IPS-15b (cell line): Measurements from ENCODE around the gene GPC6.

Experiments
- H3K27me3 ChIP-seq: one replicate; pipeline ENCODE4 v1.6.1; 2013; ENCODE audit warnings: low read length; ENCODE audit not compliant: control insufficient read depth, insufficient read depth
- H3K36me3 ChIP-seq: one replicate; pipeline ENCODE4 v1.6.1; 2013; ENCODE audit warnings: low read length; ENCODE audit not compliant: control insufficient read depth, insufficient read depth
- H3K4me1 ChIP-seq: one replicate; pipeline ENCODE4 v1.6.1; 2013; ENCODE audit warnings: mild to moderate bottlenecking, low read length; ENCODE audit not compliant: control insufficient read depth, insufficient read depth
- H3K4me3 ChIP-seq: one replicate; pipeline ENCODE4 v1.5.1; 2013; ENCODE audit warnings: low read depth, low read length
- H3K9ac ChIP-seq: one replicate; pipeline ENCODE4 v1.6.1; 2013; ENCODE audit warnings: low read depth, mild to moderate bottlenecking, low read length
- H3K9me3 ChIP-seq: one replicate; pipeline ENCODE4 v1.6.1; 2013; ENCODE audit warnings: mild to moderate bottlenecking, low read length; ENCODE audit not compliant: control insufficient read depth, insufficient read depth

Gene GPC6

GRCh38 chr13:93680329-93680728 is 453.7 kb downstream of the GPC6 start:
- no peaks in the 10 kb centered on the region for H3K27me3 ChIP-seq
- no peak overlapping the region for H3K9ac ChIP-seq
- no peaks in the 10 kb centered on the region for H3K36me3 ChIP-seq
- H3K4me3 ChIP-seq: no peak overlapping the region
- no peaks in the 10 kb centered on the region for H3K9me3 ChIP-seq
- H3K4me1 ChIP-seq: no peaks in the 10 kb centered on the region

DNA sequence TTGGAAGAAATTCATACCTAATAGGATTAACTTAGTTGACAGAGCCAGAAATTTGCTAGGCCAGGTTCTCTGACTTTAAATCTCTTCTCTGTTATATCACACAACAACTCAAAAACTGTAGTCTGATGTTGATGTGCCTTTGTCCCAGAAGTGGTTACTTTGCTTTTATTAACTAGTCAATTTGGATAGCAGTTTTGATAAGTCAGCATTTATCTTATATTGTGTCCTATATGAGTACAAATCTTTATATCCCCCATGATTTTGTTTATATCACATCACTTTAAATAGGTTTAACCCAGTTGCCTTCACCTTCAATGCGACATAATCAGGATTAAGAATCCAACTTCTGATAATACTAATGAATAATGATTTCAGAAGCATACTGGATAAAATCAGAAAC is 459.3 kb downstream of the GPC6 start:
- H3K9ac ChIP-seq: no peak overlapping the region
- H3K9me3 ChIP-seq: no peaks in the 10 kb centered on the region
- no peaks in the 10 kb centered on the region for H3K36me3 ChIP-seq
- H3K27me3 ChIP-seq: no peaks in the 10 kb centered on the region
- no peaks in the 10 kb centered on the region for H3K4me1 ChIP-seq
- H3K4me3 ChIP-seq: no peak overlapping the region

GRCh38 chr13:93686399-93686798 is 459.8 kb downstream of the GPC6 start:
- Histone ChIP-seq H3K9me3 (no peaks in the 10 kb centered on the region), H3K4me1 (no peaks in the 10 kb centered on the region), H3K9ac (no peak overlapping the region), H3K27me3 (no peaks in the 10 kb centered on the region), H3K36me3 (no peaks in the 10 kb centered on the region), H3K4me3 (no peak overlapping the region)

GRCh38 chr13:93687261-93687660 is 460.7 kb downstream of the GPC6 start:
- Histone ChIP-seq H3K4me3 (no peak overlapping the region), H3K27me3 (no peaks in the 10 kb centered on the region), H3K9ac (no peak overlapping the region), H3K4me1 (no peaks in the 10 kb centered on the region), H3K9me3 (no peaks in the 10 kb centered on the region), H3K36me3 (no peaks in the 10 kb centered on the region)

GRCh38 chr13:93689333-93689732 is 462.7 kb downstream of the GPC6 start:
- Histone ChIP-seq H3K36me3 (no peaks in the 10 kb centered on the region), H3K9ac (no peak overlapping the region), H3K9me3 (no peaks in the 10 kb centered on the region), H3K4me1 (no peaks in the 10 kb centered on the region), H3K4me3 (no peak overlapping the region), H3K27me3 (no peaks in the 10 kb centered on the region)

DNA sequence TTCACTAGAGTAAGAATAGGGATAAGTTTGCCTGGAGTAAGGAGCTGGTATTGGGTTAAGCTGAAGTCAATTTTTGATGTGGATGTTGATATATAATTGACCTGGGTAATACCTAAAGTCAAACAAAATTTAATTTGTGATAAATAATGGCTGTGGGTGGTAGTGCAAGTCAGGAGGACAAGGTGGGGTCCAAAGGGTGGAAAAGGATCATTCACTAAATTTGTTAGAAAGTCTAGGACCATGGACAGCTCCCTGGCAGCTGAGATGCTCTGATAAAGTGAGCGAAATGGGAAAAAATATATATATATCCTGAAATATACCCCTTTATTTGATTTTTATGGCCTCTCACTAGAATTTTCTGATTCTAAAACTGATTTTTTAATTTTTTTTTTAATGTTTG is 463.5 kb downstream of the GPC6 start:
- no peak overlapping the region for H3K4me3 ChIP-seq
- H3K4me1 ChIP-seq: no peaks in the 10 kb centered on the region

DNA sequence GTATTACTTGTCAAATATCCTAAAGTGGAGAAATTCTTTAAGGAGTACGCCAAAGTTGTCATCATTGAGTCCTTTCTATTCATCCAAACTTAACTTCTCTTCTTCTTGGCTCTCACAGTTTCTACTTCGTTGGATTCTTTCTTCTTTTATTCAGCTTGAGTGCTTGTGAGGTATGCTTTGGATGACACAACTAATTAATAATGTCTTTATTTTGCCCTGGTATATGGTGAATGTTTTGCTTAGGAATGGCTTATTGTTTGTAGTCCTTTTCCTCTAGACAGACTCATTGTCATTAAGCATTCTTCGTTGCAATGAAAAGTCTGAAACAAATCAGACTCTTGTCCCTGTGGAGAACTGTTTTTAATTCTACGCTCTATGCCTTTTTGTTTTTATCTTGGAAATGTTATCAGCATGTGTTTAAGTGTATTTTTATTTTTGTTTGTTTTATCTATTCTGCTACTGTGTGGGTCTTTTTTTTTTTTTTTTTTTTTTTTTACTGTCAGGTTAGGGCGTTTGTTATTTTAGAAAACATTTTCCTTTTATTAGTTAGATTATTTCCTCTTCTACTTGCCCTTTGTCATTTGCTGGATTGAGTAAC is 471.5 kb downstream of the GPC6 start:
- Histone ChIP-seq H3K36me3 (no peaks in the 10 kb centered on the region), H3K4me1 (no peaks in the 10 kb centered on the region), H3K9me3 (no peaks in the 10 kb centered on the region), H3K27me3 (no peaks in the 10 kb centered on the region), H3K4me3 (no peak overlapping the region), H3K9ac (no peak overlapping the region)

More for the DNA sequence above, 463.5 kb downstream of the GPC6 start:
- Histone ChIP-seq H3K36me3 (no peaks in the 10 kb centered on the region), H3K9me3 (no peaks in the 10 kb centered on the region), H3K9ac (no peak overlapping the region), H3K27me3 (no peaks in the 10 kb centered on the region)

- H3K4me3 ChIP-seq: no peak overlapping the region
- no peaks in the 10 kb centered on the region for H3K9me3 ChIP-seq
- H3K36me3 ChIP-seq: no peaks in the 10 kb centered on the region
- no peaks in the 10 kb centered on the region for H3K27me3 ChIP-seq
- no peak overlapping the region for H3K9ac ChIP-seq
- H3K4me1 ChIP-seq: no peaks in the 10 kb centered on the region
These were observed 473.5 kb downstream of the GPC6 start for GRCh38 chr13:93700115-93700514.

- no peaks in the 10 kb centered on the region for H3K27me3 ChIP-seq
- H3K4me1 ChIP-seq: no peaks in the 10 kb centered on the region
- H3K9me3 ChIP-seq: no peaks in the 10 kb centered on the region
- H3K36me3 ChIP-seq: no peaks in the 10 kb centered on the region
- no peak overlapping the region for H3K9ac ChIP-seq
- no peak overlapping the region for H3K4me3 ChIP-seq
These were observed 481.9 kb downstream of the GPC6 start for GRCh38 chr13:93708308-93709075.

DNA sequence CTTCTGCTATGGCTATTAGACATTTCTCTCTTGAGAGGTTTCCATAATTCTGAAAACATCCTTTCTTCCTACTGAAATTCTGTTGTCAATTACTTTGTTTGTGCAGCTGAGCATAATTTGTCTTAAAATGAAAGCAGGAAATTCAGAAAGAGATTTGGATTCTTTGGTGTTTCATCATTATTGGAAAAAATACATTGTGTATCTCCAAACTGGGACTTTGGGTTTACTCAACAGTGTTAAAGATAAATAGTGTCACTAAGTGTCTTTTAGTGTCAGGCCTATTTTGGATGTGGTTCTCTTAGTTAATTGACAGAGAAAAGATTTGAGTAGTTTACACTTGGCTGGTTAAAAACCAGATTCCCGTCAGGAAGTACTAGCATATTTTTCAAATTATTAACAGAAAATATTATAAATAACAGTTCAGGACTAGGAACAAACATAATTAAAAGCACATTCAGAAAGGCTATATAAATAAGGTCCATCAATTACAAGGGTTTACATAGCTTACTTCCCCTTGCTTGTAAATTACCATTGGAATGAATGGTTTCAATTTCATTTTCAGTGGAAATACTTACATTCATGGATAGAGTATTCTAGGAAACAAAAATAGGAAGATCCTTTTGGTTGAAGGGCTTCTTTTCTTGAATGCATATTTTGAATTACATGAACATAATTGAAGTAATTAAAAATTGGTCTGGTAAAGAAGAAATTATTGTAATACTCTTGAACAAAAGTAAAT is 483.1 kb downstream of the GPC6 start:
- H3K4me1 ChIP-seq: no peaks in the 10 kb centered on the region

DNA sequence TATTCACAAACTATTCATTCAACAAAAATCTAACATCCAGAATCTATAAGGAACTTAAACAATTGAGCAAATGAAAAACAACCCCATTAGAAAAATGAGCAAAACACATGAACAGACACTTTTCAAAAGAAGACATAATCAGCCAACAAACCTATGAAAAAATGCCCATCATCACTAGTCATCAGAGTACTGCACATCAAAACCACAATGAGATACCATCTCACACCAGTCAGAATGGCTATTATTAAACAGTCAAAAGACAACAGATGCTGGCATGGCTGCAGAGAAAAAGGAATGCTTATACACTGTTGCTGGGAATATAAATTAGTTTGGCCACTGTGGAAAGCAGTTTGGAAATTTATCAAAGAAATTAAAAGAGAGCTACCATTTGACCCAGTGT is 487.6 kb downstream of the GPC6 start:
- Histone ChIP-seq H3K9me3 (no peaks in the 10 kb centered on the region), H3K27me3 (no peaks in the 10 kb centered on the region), H3K4me3 (no peak overlapping the region), H3K9ac (no peak overlapping the region), H3K4me1 (no peaks in the 10 kb centered on the region), H3K36me3 (no peaks in the 10 kb centered on the region)

More for the DNA sequence above, 483.1 kb downstream of the GPC6 start:
- Histone ChIP-seq H3K4me3 (no peak overlapping the region), H3K9me3 (no peaks in the 10 kb centered on the region), H3K27me3 (no peaks in the 10 kb centered on the region), H3K36me3 (no peaks in the 10 kb centered on the region), H3K9ac (no peak overlapping the region)

GRCh38 chr13:93715866-93716265 is 489.3 kb downstream of the GPC6 start:
- no peak overlapping the region for H3K9ac ChIP-seq
- H3K36me3 ChIP-seq: no peaks in the 10 kb centered on the region
- no peaks in the 10 kb centered on the region for H3K27me3 ChIP-seq
- no peaks in the 10 kb centered on the region for H3K9me3 ChIP-seq
- no peaks in the 10 kb centered on the region for H3K4me1 ChIP-seq
- no peak overlapping the region for H3K4me3 ChIP-seq
